H9 (cell line): ENCODE measurements around the gene STAMBP. TPM values are rescaled to one million over a fixed set of nuclear protein-coding genes. Genes with fewer than 3 reads are reported as not detected.

ENCODE experiments used
- DNase-seq: peaks from one replicate; pipeline ENCODE4 v3.0.0-alpha.2; 2017
- H2AFZ ChIP-seq: one replicate; pipeline ENCODE4 v1.6.1; 2013; ENCODE audit warnings: mild to moderate bottlenecking, low read length, control low read depth, moderate library complexity
- H2AK5ac ChIP-seq: 2 replicates; pipeline ENCODE4 v1.6.1; 2013; ENCODE audit warnings: low read length, control low read depth, mixed read lengths; ENCODE audit not compliant: insufficient read length
- H2BK120ac ChIP-seq: one replicate; pipeline ENCODE4 v1.6.1; 2013; ENCODE audit warnings: low read depth, mild to moderate bottlenecking, low read length, control low read depth, inconsistent platforms; ENCODE audit not compliant: poor library complexity, severe bottlenecking
- H2BK12ac ChIP-seq: 2 replicates; pipeline ENCODE4 v1.6.1; 2013; ENCODE audit warnings: low read length, control low read depth, mixed read lengths, low read depth; ENCODE audit not compliant: insufficient read length
- H2BK15ac ChIP-seq: 2 replicates; pipeline ENCODE4 v1.6.1; 2013; ENCODE audit warnings: low read depth, low read length, control low read depth
- H2BK20ac ChIP-seq: one replicate; pipeline ENCODE4 v1.6.1; 2013; ENCODE audit warnings: low read depth, mild to moderate bottlenecking, low read length, control low read depth, inconsistent platforms; ENCODE audit not compliant: poor library complexity, severe bottlenecking
- H2BK5ac ChIP-seq: 2 replicates; pipeline ENCODE4 v1.6.1; 2013; ENCODE audit warnings: low read length, control low read depth, mixed read lengths; ENCODE audit not compliant: insufficient read length
- H3K14ac ChIP-seq: 2 replicates; pipeline ENCODE4 v1.6.1; 2013; ENCODE audit warnings: low read length, control low read depth; ENCODE audit not compliant: insufficient read depth
- H3K18ac ChIP-seq: 2 replicates; pipeline ENCODE4 v1.6.1; 2013; ENCODE audit warnings: low read depth, mild to moderate bottlenecking, mixed read lengths, low read length, control low read depth; ENCODE audit not compliant: insufficient read length
- H3K23ac ChIP-seq: 2 replicates; pipeline ENCODE4 v1.6.1; 2013; ENCODE audit warnings: low read length, control low read depth, mixed read lengths, low read depth; ENCODE audit not compliant: insufficient read length
- H3K23me2 ChIP-seq: 2 replicates; pipeline ENCODE4 v1.6.1; 2013; ENCODE audit warnings: low read depth, mild to moderate bottlenecking, mixed read lengths, low read length, control low read depth; ENCODE audit not compliant: insufficient read length, poor library complexity, severe bottlenecking
- H3K27ac ChIP-seq: 2 replicates; pipeline ENCODE4 v1.5.1; 2013; ENCODE audit warnings: low read length, control low read depth, mixed read lengths, low read depth; ENCODE audit not compliant: insufficient read length
- H3K27me3 ChIP-seq: 2 replicates; pipeline ENCODE4 v1.6.1; 2013; ENCODE audit warnings: low read length, control low read depth, inconsistent platforms; ENCODE audit not compliant: insufficient read depth
- H3K4ac ChIP-seq: 2 replicates; pipeline ENCODE4 v1.6.1; 2013; ENCODE audit warnings: low read depth, mild to moderate bottlenecking, control low read depth, inconsistent platforms, low read length, moderate library complexity
- H3K4me1 ChIP-seq: 2 replicates; pipeline ENCODE4 v1.6.1; 2013; ENCODE audit warnings: low read length, control low read depth, inconsistent platforms; ENCODE audit not compliant: insufficient read depth
- H3K4me2 ChIP-seq: 2 replicates; pipeline ENCODE4 v1.6.1; 2013; ENCODE audit warnings: low read length, control low read depth, mixed read lengths; ENCODE audit not compliant: insufficient read length, insufficient read depth
- H3K56ac ChIP-seq: 2 replicates; pipeline ENCODE4 v1.6.1; 2013; ENCODE audit warnings: low read depth, mild to moderate bottlenecking, mixed read lengths, low read length, control low read depth; ENCODE audit not compliant: insufficient read length
- H3K79me1 ChIP-seq: 2 replicates; pipeline ENCODE4 v1.6.1; 2013; ENCODE audit warnings: low read depth, mild to moderate bottlenecking, moderate library complexity, low read length, control low read depth, inconsistent platforms; ENCODE audit not compliant: insufficient read depth, poor library complexity, severe bottlenecking
- H3K79me2 ChIP-seq: 2 replicates; pipeline ENCODE4 v1.6.1; 2013; ENCODE audit warnings: low read length, control low read depth, inconsistent platforms; ENCODE audit not compliant: insufficient read depth
- H3K9ac ChIP-seq: 2 replicates; pipeline ENCODE4 v1.6.1; 2013; ENCODE audit warnings: low read length, control low read depth, mixed read lengths; ENCODE audit not compliant: insufficient read length; ENCODE audit errors: extremely low read depth
- H3K9me3 ChIP-seq: one replicate; pipeline ENCODE4 v1.6.1; 2013; ENCODE audit warnings: low read depth, low read length, inconsistent platforms; ENCODE audit not compliant: control insufficient read depth
- H3T11ph ChIP-seq: one replicate; pipeline ENCODE4 v1.6.1; 2013; ENCODE audit warnings: mild to moderate bottlenecking, low read length, control low read depth, inconsistent platforms
- H4K20me1 ChIP-seq: one replicate; pipeline ENCODE4 v1.6.1; 2013; ENCODE audit not compliant: control insufficient read depth, insufficient read length, insufficient read depth
- H4K5ac ChIP-seq: 2 replicates; pipeline ENCODE4 v1.6.1; 2013; ENCODE audit warnings: low read depth, mild to moderate bottlenecking, mixed read lengths, low read length, control low read depth; ENCODE audit not compliant: insufficient read length
- H4K8ac ChIP-seq: replicated peaks from 2 replicates; pipeline ENCODE4 v1.6.1; 2013; ENCODE audit warnings: low read length, control low read depth, mixed read lengths, low read depth; ENCODE audit not compliant: insufficient read length
- H4K91ac ChIP-seq: 2 replicates; pipeline ENCODE4 v1.6.1; 2013; ENCODE audit warnings: low read depth, mild to moderate bottlenecking, moderate library complexity, mixed read lengths, low read length, control low read depth; ENCODE audit not compliant: insufficient read length
- H3K27ac Mint-ChIP-seq, 3 experiments: 2 replicates in 2 of 3; 3 replicates in 1 of 3; pipeline ENCODE4 v1.8.0; 2020 to 2021; ENCODE audit warnings: mixed read lengths in 3 of 3, mild to moderate bottlenecking in 1 of 3, moderate library complexity in 1 of 3
- H3K27me3 Mint-ChIP-seq: 2 replicates; pipeline ENCODE4 v1.8.0; 2021; ENCODE audit warnings: low read depth, mild to moderate bottlenecking, moderate library complexity, mixed read lengths
- H3K36me3 Mint-ChIP-seq, 3 experiments: 2 replicates in 2 of 3; 3 replicates in 1 of 3; pipeline ENCODE4 v1.8.0; 2020 to 2021; ENCODE audit warnings: low read depth in 3 of 3, mixed read lengths in 3 of 3; ENCODE audit not compliant: insufficient read depth in 1 of 3
- H3K4me1 Mint-ChIP-seq, 2 experiments: 2 replicates each; pipeline ENCODE4 v1.8.0; 2020; ENCODE audit warnings: mixed read lengths in 2 of 2
- H3K4me3 Mint-ChIP-seq, 2 experiments: 2 replicates in 1 of 2; 3 replicates in 1 of 2; pipeline ENCODE4 v1.8.0; 2020 to 2021; ENCODE audit warnings: mild to moderate bottlenecking in 2 of 2, mixed read lengths in 2 of 2, moderate library complexity in 1 of 2
- H3K9me3 Mint-ChIP-seq, 2 experiments: 2 replicates in 1 of 2; 3 replicates in 1 of 2; pipeline ENCODE4 v1.8.0; 2020; ENCODE audit warnings: mild to moderate bottlenecking in 2 of 2, mixed read lengths in 2 of 2, moderate library complexity in 1 of 2
- CTCF ChIP-seq: fragments of 200-600 bp; sonication (generic); conservative IDR thresholded peaks from 3 replicates; pipeline ENCODE4 v1.8.0; 2021; ENCODE audit warnings: antibody characterized with exemption, mild to moderate bottlenecking
- WGBS: extraction: QIAGEN DNeasy Blood & Tissue Kit; methylation state at CpG from one replicate; pipeline ENCODE4 v1.1.7; 2013; ENCODE audit warnings: missing lambda C conversion rate, low lambda C conversion rate, mixed read lengths; ENCODE audit not compliant: insufficient read length; ENCODE audit errors: extremely low coverage; 5-methylcytosine and 5-hydroxymethylcytosine counted together
- total RNA-seq: library from RNA; stranded (reverse); gene quantifications from 2 replicates; pipeline ENCODE4 v1.2.1, GENCODE V29; 2021

The STAMBP gene
- total RNA-seq, 1 experiment from 2014 or later: 45.5 TPM

- no peak overlapping the region for H3K4me3 Mint-ChIP-seq
- H3K27ac ChIP-seq: no peak overlapping the region
- WGBS: no CpG with 5 or more reads among the region's 4 CpGs
Measured at GRCh38 chr2:73870084-73870483, 41.3 kb downstream of the STAMBP start.

More at GRCh38 chr2:73870084-73870483, 41.3 kb downstream of the STAMBP start:
- Histone ChIP-seq H4K20me1 (no peaks in the 10 kb centered on the region), H2BK20ac (no peak overlapping the region), H2AFZ (no peak overlapping the region), H4K5ac (no peak overlapping the region), H3K4me2 (no peak overlapping the region), H3K23ac (no peak overlapping the region), H3K56ac (no peak overlapping the region), H2BK5ac (no peak overlapping the region), H3K14ac (no peak overlapping the region), H2BK12ac (no peak overlapping the region), H3K23me2 (no peaks in the 10 kb centered on the region), H2BK120ac (no peak overlapping the region), H3K18ac (no peak overlapping the region), H4K8ac (no peak overlapping the region), H3K27me3 (no peaks in the 10 kb centered on the region), H3K4me1 (no peaks in the 10 kb centered on the region), H3K4ac (no peak overlapping the region), H2AK5ac (no peak overlapping the region), H3T11ph (no peak overlapping the region), H2BK15ac (no peak overlapping the region), H3K9me3 (no peaks in the 10 kb centered on the region), H3K79me2 (no peaks in the 10 kb centered on the region), H4K91ac (no peak overlapping the region), H3K9ac (no peak overlapping the region), H3K79me1 (no peaks in the 10 kb centered on the region)
- H3K27ac Mint-ChIP-seq: no peak overlapping the region
- DNase-seq: no peak
- no peak for TF ChIP-seq CTCF
- no peaks in the 10 kb centered on the region for H3K4me1 Mint-ChIP-seq
- no peaks in the 10 kb centered on the region for H3K27me3 Mint-ChIP-seq
- H3K36me3 Mint-ChIP-seq: peaks cover 6 to 15% (median 14%) of the 10 kb centered on the region in 3 experiments; a peak in 5 of 7 replicates
- H3K9me3 Mint-ChIP-seq: no peaks in the 10 kb centered on the region
